ENCODE measurements around the gene SNX18.

SNX18 gene

GRCh38 chr5:54541823-54542783 lies 24.5 kb downstream of the SNX18 start:
- DNase-seq (ENCODE audit: low spot score), result no peak

GRCh38 chr5:54544044-54544443 lies 26.5 kb downstream of the SNX18 start:
- no peak for DNase-seq (ENCODE audit: low spot score)

- no peak for DNase-seq (ENCODE audit: low spot score)
These were observed 28.2 kb downstream of the SNX18 start for GRCh38 chr5:54545796-54546195.

- DNase-seq (ENCODE audit: low spot score), result no peak
These were observed 30.2 kb downstream of the SNX18 start for GRCh38 chr5:54547711-54548250.

GRCh38 chr5:54548565-54548964 lies 31.0 kb downstream of the SNX18 start:
- DNase-seq (ENCODE audit: low spot score), result no peak

GRCh38 chr5:54551292-54551691 lies 33.7 kb downstream of the SNX18 start:
- no peak for DNase-seq (ENCODE audit: low spot score)

- no peak for DNase-seq (ENCODE audit: low spot score)
These were observed 34.4 kb downstream of the SNX18 start for GRCh38 chr5:54551926-54552325.

GRCh38 chr5:54552446-54552845 lies 34.9 kb downstream of the SNX18 start:
- DNase-seq (ENCODE audit: low spot score), result no peak

- no peak for DNase-seq (ENCODE audit: low spot score)
These were observed 36.2 kb downstream of the SNX18 start for GRCh38 chr5:54553659-54554207.

GRCh38 chr5:54556141-54556540 lies 38.6 kb downstream of the SNX18 start:
- DNase-seq (ENCODE audit: low spot score), result no peak

- no peak for DNase-seq (ENCODE audit: low spot score)
These were observed 40.8 kb downstream of the SNX18 start for GRCh38 chr5:54558362-54558761.

GRCh38 chr5:54561651-54562050 lies 44.1 kb downstream of the SNX18 start:
- no peak for DNase-seq (ENCODE audit: low spot score)

GRCh38 chr5:54563083-54563761 lies 45.7 kb downstream of the SNX18 start:
- no peak for DNase-seq (ENCODE audit: low spot score)

GRCh38 chr5:54567996-54568395 lies 50.4 kb downstream of the SNX18 start:
- no peak for DNase-seq (ENCODE audit: low spot score)

- DNase-seq (ENCODE audit: low spot score), result no peak
These were observed 53.4 kb downstream of the SNX18 start for GRCh38 chr5:54570916-54571315.

- DNase-seq (ENCODE audit: low spot score), result no peak
These were observed 53.9 kb downstream of the SNX18 start for GRCh38 chr5:54571462-54571861.

- DNase-seq (ENCODE audit: low spot score), result no peak
These were observed 56.4 kb downstream of the SNX18 start for GRCh38 chr5:54573812-54574489.

- no peak for DNase-seq (ENCODE audit: low spot score)
These were observed 60.0 kb downstream of the SNX18 start for GRCh38 chr5:54577528-54577927.

GRCh38 chr5:54577937-54578653 lies 60.5 kb downstream of the SNX18 start:
- DNase-seq (ENCODE audit: low spot score), result no peak

GRCh38 chr5:54579591-54580295 lies 62.2 kb downstream of the SNX18 start:
- no peak for DNase-seq (ENCODE audit: low spot score)

Data from HuH-7 (cell line).